WERI-Rb-1 (cell line): ENCODE results near the gene LRP1.

Experiments
- DNase-seq: peaks from one replicate; pipeline ENCODE4 v3.0.0-alpha.2; 2020
- H3K27ac ChIP-seq: fragments of 250-450 bp; sonication (Bioruptor Pico); 2 replicates; pipeline ENCODE4 v1.5.1; 2020; ENCODE audit warnings: mild to moderate bottlenecking, moderate library complexity
- H3K27me3 ChIP-seq: fragments of 250-450 bp; sonication (Bioruptor Pico); 2 replicates; pipeline ENCODE4 v1.5.1; 2021; ENCODE audit warnings: mild to moderate bottlenecking, low read depth, moderate library complexity; ENCODE audit not compliant: insufficient read depth, severe bottlenecking
- H3K36me3 ChIP-seq: fragments of 250-450 bp; sonication (Bioruptor Pico); 2 replicates; pipeline ENCODE4 v1.5.1; 2020; ENCODE audit warnings: mild to moderate bottlenecking, moderate library complexity
- H3K4me3 ChIP-seq: 2 replicates; pipeline ENCODE4 v1.5.1; 2011; ENCODE audit warnings: low read depth, mild to moderate bottlenecking, control low read depth, low read length
- H3K9me3 ChIP-seq: fragments of 250-450 bp; sonication (Bioruptor Pico); 2 replicates; pipeline ENCODE4 v1.5.1; 2021; ENCODE audit warnings: mild to moderate bottlenecking, moderate library complexity; ENCODE audit not compliant: severe bottlenecking
- CTCF ChIP-seq: IDR thresholded peaks from 2 replicates; pipeline ENCODE4 v1.5.1; 2011; ENCODE audit warnings: low read depth, mild to moderate bottlenecking, control low read depth, inconsistent platforms, low read length

The LRP1 gene

GRCh38 chr12:57213058-57213715 lies 84.9 kb downstream of the LRP1 start:
- Histone ChIP-seq H3K36me3 (no peaks in the 10 kb centered on the region), H3K27me3 (peaks cover 12% of the 10 kb centered on the region), H3K27ac (no peak overlapping the region), H3K4me3 (no peak overlapping the region), H3K9me3 (no peaks in the 10 kb centered on the region)
- DNase-seq = peak; percentile 82
- TF ChIP-seq CTCF = peak; percentile 94

- H3K4me3 ChIP-seq = no peak overlapping the region
- H3K27me3 ChIP-seq = peaks cover 12% of the 10 kb centered on the region
- no peak overlapping the region for H3K27ac ChIP-seq
- no peaks in the 10 kb centered on the region for H3K9me3 ChIP-seq
- H3K36me3 ChIP-seq = no peaks in the 10 kb centered on the region
- no peak for TF ChIP-seq CTCF
- DNase-seq = no peak
Observed at GRCh38 chr12:57213763-57214397, 85.6 kb downstream of the LRP1 start.

- H3K4me3 ChIP-seq = no peak overlapping the region
- H3K9me3 ChIP-seq = no peaks in the 10 kb centered on the region
- peak; percentile 89 for TF ChIP-seq CTCF
- peaks cover 12% of the 10 kb centered on the region for H3K27me3 ChIP-seq
- H3K27ac ChIP-seq = no peak overlapping the region
- peak; percentile 77 for DNase-seq
- H3K36me3 ChIP-seq = no peaks in the 10 kb centered on the region
Observed at GRCh38 chr12:57214398-57214781, 86.1 kb downstream of the LRP1 start.

- Histone ChIP-seq H3K9me3 (no peaks in the 10 kb centered on the region), H3K27me3 (peaks cover 12% of the 10 kb centered on the region)
Observed at GRCh38 chr12:57215065-57215464, 86.8 kb downstream of the LRP1 start.

GRCh38 chr12:57215668-57216013 lies 87.4 kb downstream of the LRP1 start:
- DNase-seq = peak; percentile 37
- Histone ChIP-seq H3K4me3 (no peak overlapping the region), H3K27ac (no peak overlapping the region), H3K36me3 (no peaks in the 10 kb centered on the region), H3K27me3 (peaks cover 12% of the 10 kb centered on the region), H3K9me3 (no peaks in the 10 kb centered on the region)
- no peak for TF ChIP-seq CTCF

More at GRCh38 chr12:57215065-57215464, 86.8 kb downstream of the LRP1 start:
- no peak overlapping the region for H3K27ac ChIP-seq
- H3K36me3 ChIP-seq = no peaks in the 10 kb centered on the region
- DNase-seq = no peak
- TF ChIP-seq CTCF = no peak
- no peak overlapping the region for H3K4me3 ChIP-seq
